ENCODE results near the gene GNA12.

DNA sequence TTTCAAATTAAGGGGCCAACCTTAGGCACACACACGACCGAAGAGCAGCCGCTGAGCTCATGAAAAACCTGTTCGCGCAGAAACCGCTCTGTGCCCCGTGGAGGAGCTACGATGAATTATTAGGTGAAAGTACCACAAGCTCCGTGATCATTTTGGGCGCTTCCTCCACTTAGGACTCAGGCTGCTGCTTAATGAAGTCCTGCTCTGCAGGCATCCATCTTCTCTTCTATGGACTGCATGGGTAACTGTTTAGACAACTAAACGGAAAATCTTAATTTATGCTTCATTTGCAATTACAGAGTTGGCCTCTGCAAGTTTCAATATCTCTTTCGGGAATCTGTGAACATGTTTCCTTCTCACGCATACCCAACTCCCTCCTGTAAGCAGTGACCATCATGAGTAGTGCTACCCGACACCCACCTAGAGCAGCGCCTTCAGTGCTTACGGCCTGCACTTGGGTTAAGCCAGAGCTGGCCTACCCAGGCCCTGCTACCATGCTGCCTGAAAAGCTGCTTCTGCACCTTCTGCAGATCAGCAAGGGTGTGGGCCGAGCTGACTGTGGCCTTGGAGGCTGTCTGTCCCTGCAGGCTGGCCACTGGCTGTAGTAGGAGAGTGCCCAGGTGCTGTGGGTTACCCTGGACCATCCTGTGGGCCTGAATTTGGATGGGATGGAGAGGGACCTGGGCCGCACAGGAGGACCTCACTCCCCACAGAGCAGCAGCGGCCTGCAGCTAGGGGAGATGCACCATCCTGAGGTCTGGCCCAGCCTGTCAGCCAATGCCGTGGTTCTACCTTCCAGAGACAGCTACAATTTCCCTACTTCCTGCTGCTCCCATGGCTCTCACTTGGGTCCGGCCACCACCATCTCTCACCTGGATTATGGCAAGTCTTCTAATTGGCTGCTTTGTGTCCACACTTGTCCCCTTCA, 36.0 kb downstream of the GNA12 start:
- TF ChIP-seq YY1 (IDR thresholded peaks at IDR 0.05; ENCODE audit: low read depth) (no peak), CEBPB (IDR thresholded peaks at IDR 0.05) (no peak), EP300 (IDR thresholded peaks at IDR 0.05; ENCODE audit: borderline replicate concordance) (no peak)

Data from Ishikawa (cell line).